DOHH2 (cell line): Measurements from ENCODE around the gene TCERG1L.

Experiments
- H3F3A ChIP-seq: fragments of 200-600 bp; sonication (generic), shearing (Covaris generic); 2 replicates; pipeline ENCODE4 v1.6.0; 2016; ENCODE audit warnings: antibody characterized with exemption, mild to moderate bottlenecking; ENCODE audit not compliant: control insufficient read depth, insufficient read depth
- H3K27ac ChIP-seq: fragments of 200-600 bp; sonication (generic); 2 replicates; pipeline ENCODE4 v1.5.1; 2014; ENCODE audit warnings: low read depth, mild to moderate bottlenecking, low read length, moderate library complexity
- H3K27me3 ChIP-seq: fragments of 200-600 bp; sonication (generic); 2 replicates; pipeline ENCODE4 v1.6.1; 2014; ENCODE audit warnings: mild to moderate bottlenecking, low read length, mixed read lengths; ENCODE audit not compliant: control insufficient read depth
- H3K36me3 ChIP-seq: fragments of 200-600 bp; sonication (generic); 2 replicates; pipeline ENCODE4 v1.6.1; 2014; ENCODE audit warnings: mild to moderate bottlenecking, low read length, moderate library complexity, mixed read lengths; ENCODE audit not compliant: control insufficient read depth
- H3K4me1 ChIP-seq: fragments of 200-600 bp; sonication (generic); 2 replicates; pipeline ENCODE4 v1.6.1; 2014; ENCODE audit warnings: mild to moderate bottlenecking, low read length, mixed read lengths; ENCODE audit not compliant: control insufficient read depth
- H3K4me2 ChIP-seq: fragments of 200-600 bp; sonication (generic); 2 replicates; pipeline ENCODE4 v1.6.0; 2014; ENCODE audit warnings: mild to moderate bottlenecking, low read length, moderate library complexity
- H3K4me3 ChIP-seq: fragments of 200-600 bp; sonication (generic); 2 replicates; pipeline ENCODE4 v1.5.1; 2014; ENCODE audit warnings: mild to moderate bottlenecking, low read length, mixed read lengths
- H3K79me2 ChIP-seq: fragments of 200-600 bp; sonication (generic); 2 replicates; pipeline ENCODE4 v1.6.1; 2014; ENCODE audit warnings: mild to moderate bottlenecking, low read length, mixed read lengths; ENCODE audit not compliant: control insufficient read depth
- H3K9me2 ChIP-seq: fragments of 200-600 bp; sonication (generic); replicated peaks from 2 replicates; pipeline ENCODE4 v1.6.1; 2014; ENCODE audit warnings: mild to moderate bottlenecking, low read length, mixed read lengths; ENCODE audit not compliant: control insufficient read depth
- H3K9me3 ChIP-seq: fragments of 200-600 bp; sonication (generic); 2 replicates; pipeline ENCODE4 v1.6.1; 2014; ENCODE audit warnings: antibody characterized with exemption, low read length, mixed read lengths; ENCODE audit not compliant: control insufficient read depth, insufficient read depth
- H4K20me1 ChIP-seq: fragments of 200-600 bp; sonication (generic); 2 replicates; pipeline ENCODE4 v1.6.0; 2014; ENCODE audit warnings: low read depth, mild to moderate bottlenecking, antibody characterized with exemption, low read length, moderate library complexity; ENCODE audit not compliant: control insufficient read depth, insufficient read depth
- CTCF ChIP-seq: fragments of 200-600 bp; sonication (generic); IDR thresholded peaks from one replicate; pipeline ENCODE4 v1.5.1; 2014; ENCODE audit warnings: antibody characterized with exemption, mild to moderate bottlenecking, low read depth, low read length; ENCODE audit not compliant: poor library complexity, severe bottlenecking
- EZH2phosphoT487 ChIP-seq: fragments of 200-600 bp; sonication (generic); IDR thresholded peaks from 2 replicates; pipeline ENCODE4 v1.6.1; 2017; ENCODE audit warnings: borderline replicate concordance, mild to moderate bottlenecking, antibody characterized with exemption, low read length, moderate library complexity, mixed read lengths

Gene TCERG1L

GRCh38 chr10:131147301-131147975 lies 164.1 kb downstream of the TCERG1L start:
- no peaks in the 10 kb centered on the region for H3K4me1 ChIP-seq
- peaks cover 11% of the 10 kb centered on the region; the same call in 1 of the 2 replicates for H3K9me3 ChIP-seq
- H3F3A ChIP-seq: no peaks in the 10 kb centered on the region
- H3K36me3 ChIP-seq: no peaks in the 10 kb centered on the region
- no peaks in the 10 kb centered on the region for H4K20me1 ChIP-seq
- no peaks in the 10 kb centered on the region for H3K27me3 ChIP-seq
- no peaks in the 10 kb centered on the region for H3K79me2 ChIP-seq
- H3K27ac ChIP-seq: no peak overlapping the region
- no peaks in the 10 kb centered on the region for H3K9me2 ChIP-seq
- H3K4me3 ChIP-seq: no peak overlapping the region
- TF ChIP-seq CTCF: no peak
- TF ChIP-seq EZH2phosphoT487: no peak
- no peak overlapping the region for H3K4me2 ChIP-seq

GRCh38 chr10:131146790-131147189 lies 164.7 kb downstream of the TCERG1L start:
- H3K4me3 ChIP-seq: no peak overlapping the region
- no peaks in the 10 kb centered on the region for H3K4me1 ChIP-seq
- TF ChIP-seq CTCF (no peak), EZH2phosphoT487 (no peak)
- H3K27ac ChIP-seq: no peak overlapping the region
- no peaks in the 10 kb centered on the region for H3K27me3 ChIP-seq
- no peaks in the 10 kb centered on the region for H4K20me1 ChIP-seq
- H3K9me3 ChIP-seq: peaks cover 13% of the 10 kb centered on the region; the same call in 1 of the 2 replicates
- H3K9me2 ChIP-seq: no peaks in the 10 kb centered on the region
- H3F3A ChIP-seq: no peaks in the 10 kb centered on the region
- H3K4me2 ChIP-seq: no peak overlapping the region
- H3K79me2 ChIP-seq: no peaks in the 10 kb centered on the region
- H3K36me3 ChIP-seq: no peaks in the 10 kb centered on the region

GRCh38 chr10:131145756-131146155 lies 165.8 kb downstream of the TCERG1L start:
- Histone ChIP-seq H3K4me3 (no peak overlapping the region), H3F3A (no peaks in the 10 kb centered on the region), H3K4me2 (no peak overlapping the region), H3K36me3 (no peaks in the 10 kb centered on the region), H3K4me1 (no peaks in the 10 kb centered on the region), H3K79me2 (no peaks in the 10 kb centered on the region), H3K9me3 (peaks cover 13% of the 10 kb centered on the region; the same call in 1 of the 2 replicates), H3K27me3 (no peaks in the 10 kb centered on the region), H4K20me1 (no peaks in the 10 kb centered on the region), H3K27ac (no peak overlapping the region), H3K9me2 (no peaks in the 10 kb centered on the region)
- no peak for TF ChIP-seq CTCF
- no peak for TF ChIP-seq EZH2phosphoT487
